Adrenal gland (tissue), 12 donors: ENCODE results near the gene ATP8A2. TPM values are rescaled to one million over a fixed set of nuclear protein-coding genes. Genes with fewer than 3 reads are reported as not detected.
A peak's percentile ranks its signal among the peaks of the same experiment; 100 is the strongest.

Source experiments
- DNase-seq, 7 donors: peaks; one replicate each; pipeline ENCODE4 v3.0.0-alpha.2; 2019 to 2020
- H3K27ac ChIP-seq, 5 donors: fragments of 200-600 bp; sonication (generic) in 4 of 5; 1 replicate in 3 of 5; 2 replicates in 2 of 5; pipeline versions ENCODE4 v1.5.1 to v1.8.0; 2016 to 2020; ENCODE audit warnings: mild to moderate bottlenecking in 1 of 5
- H3K27me3 ChIP-seq: fragments of 200-600 bp; 2 replicates; pipeline ENCODE4 v1.8.0; 2021
- H3K36me3 ChIP-seq, 2 donors: fragments of 200-600 bp; replicated peaks in 1 of 2; 1 replicate in 1 of 2; 2 replicates in 1 of 2; pipeline versions ENCODE4 v1.5.1 to v1.8.0; 2018 to 2022
- H3K4me1 ChIP-seq, 2 donors: fragments of 200-600 bp; replicated peaks in 1 of 2; 1 replicate in 1 of 2; 2 replicates in 1 of 2; pipeline versions ENCODE4 v1.5.1 to v1.8.0; 2018 to 2021
- H3K4me3 ChIP-seq, 4 donors: fragments of 200-600 bp; sonication (generic) in 3 of 4; one replicate each; pipeline ENCODE4 v1.5.1; 2016 to 2018
- H3K9me3 ChIP-seq, 3 donors: fragments of 200-600 bp; sonication (generic) in 1 of 3; replicated peaks in 1 of 3; 1 replicate in 2 of 3; 2 replicates in 1 of 3; pipeline versions ENCODE4 v1.5.1 to v1.8.0; 2016 to 2021
- POLR2A ChIP-seq, 2 donors: fragments of 450-650 bp; IDR thresholded peaks; one replicate each; pipeline ENCODE4 v1.6.1; 2017; ENCODE audit warnings: antibody characterized with exemption in 2 of 2, mild to moderate bottlenecking in 2 of 2, moderate library complexity in 1 of 2
- WGBS, 4 donors: extraction: QIAGEN DNeasy Blood & Tissue Kit in 2 of 4; methylation state at CpG; one replicate each; pipeline versions ENCODE4 v1.1.5 to v1.1.7; 2013 to 2017; 5-methylcytosine and 5-hydroxymethylcytosine counted together
- intact Hi-C, 2 donors: fragments of 100-400 bp; cut with DNase I; formaldehyde crosslinking; loops; one replicate each; pipeline versions ENCODE4 v1.14.1 to v1.15.0; 2022 to 2023
- polyA plus RNA-seq, 3 donors: library from polyadenylated mRNA; stranded (reverse); fragments of 200-250 nt in 2 of 3; fragments of 350-450 nt in 1 of 3; fragmentation: Illumina TruSeq in 1 of 3; extraction: RNeasy Lipid Tissue Mini Kit (QIAGEN cat#74804) in 1 of 3; gene quantifications; one replicate each; pipeline ENCODE4 v1.2.3, GENCODE V29; 2013 to 2014
- total RNA-seq, 9 donors: library from RNA; depleted of rRNA in 4 of 9; stranded (reverse); fragments of >200 nt in 4 of 9; fragments of 120-200 nt in 1 of 9; fragmentation: NEBNext Ultra II Directional in 1 of 9; extraction: Animal tissue kit (Norgen Biotek cat#: 25700) in 1 of 9; gene quantifications; one replicate each; pipeline versions ENCODE4 v1.1.0 to v1.2.4, GENCODE V29; 2013 to 2023
- TF ChIP-seq, protein P1 (sequence below), 6 experiments: fragments of 450-650 bp in 4 of 6; fragments of 200-600 bp in 2 of 6; sonication (generic) in 1 of 6; IDR thresholded peaks; 1 replicate in 5 of 6; 2 replicates in 1 of 6; pipeline versions ENCODE4 v1.5.1 to v1.8.0; 2016 to 2021; ENCODE audit warnings: antibody characterized with exemption in 6 of 6, mild to moderate bottlenecking in 2 of 6, moderate library complexity in 1 of 6
- donor health status: healthy with polysubstance abuse.
- donor health status: Bipolar disorder and iron deficiency.
- donor health status: DM: yes; HTN: yes; CAD: no.
- donor health status: DM: no; HTN: no; CAD: no.
- donor health status: DM: no; HTN: no; CAD: no.
- donor health status: DM: yes; HTN: yes; CAD: no.

ATP8A2 gene
- total and polyA plus RNA-seq, 12 donors: 0.77 to 14.0 (median 4.3) TPM

DNA sequence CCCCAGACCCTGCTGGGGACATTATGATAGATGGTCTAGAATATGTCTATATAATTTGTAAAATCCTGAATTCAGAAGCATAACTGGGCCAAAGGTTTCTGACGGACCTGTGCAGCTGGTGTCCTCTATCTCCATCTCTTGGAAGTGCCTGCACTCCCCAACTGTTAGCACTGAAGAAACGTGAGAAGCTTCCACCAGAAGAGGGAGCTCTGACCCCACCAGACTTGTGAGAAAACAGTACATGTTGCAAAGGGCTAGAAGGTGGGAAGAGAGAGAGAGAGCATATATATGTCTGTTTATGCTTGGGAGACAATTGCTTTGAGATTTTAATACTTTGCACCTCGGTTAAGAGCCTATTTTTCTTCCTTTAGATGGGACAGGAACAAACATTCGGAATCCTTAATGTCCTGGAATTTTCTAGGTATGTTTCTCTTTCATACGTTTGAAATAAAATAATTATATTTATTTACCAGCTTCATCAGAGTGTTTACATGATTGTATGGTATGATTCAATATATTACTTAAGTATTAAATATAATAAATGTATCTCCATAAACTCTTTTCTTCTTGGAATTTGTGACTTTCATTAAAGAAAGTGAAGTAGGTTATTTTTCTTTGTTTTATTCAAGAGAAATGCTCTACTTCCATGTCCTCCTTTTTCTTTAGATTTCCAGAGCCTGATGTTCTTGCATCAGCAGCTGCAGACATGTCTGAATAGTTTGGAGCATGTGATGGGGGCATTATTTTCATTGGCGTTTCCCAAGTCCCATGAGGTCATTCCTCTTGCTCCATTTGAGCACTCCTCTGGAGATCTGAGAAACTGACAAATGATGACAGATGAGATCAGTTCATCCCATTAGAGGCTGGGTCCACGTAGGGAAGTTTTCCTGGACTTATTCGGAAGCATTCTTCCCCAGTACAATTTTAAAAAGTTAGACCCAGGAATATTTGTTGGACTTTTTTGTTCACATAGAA is 202.9 kb downstream of the ATP8A2 start:
- no peaks in the 10 kb centered on the region for H3K27me3 ChIP-seq
- H3K27ac ChIP-seq: no peak overlapping the region
- intact Hi-C loops: loop anchor here (5.0 to 10.0 kb wide), 2 partner anchors 488 to 490 kb away; no protein-coding TSS in a partner anchor
- 17 to 29% (median 21%) methylated on average over 8 of the region's 8 CpGs for WGBS, 4 donors
- H3K4me1 ChIP-seq: no peaks in the 10 kb centered on the region
- DNase-seq: peak; percentile 71 to 94 (median 84)
- no peak overlapping the region for H3K4me3 ChIP-seq
- TF ChIP-seq POLR2A (IDR thresholded peaks at IDR 0.05): no peak
- TF ChIP-seq, protein P1, sequence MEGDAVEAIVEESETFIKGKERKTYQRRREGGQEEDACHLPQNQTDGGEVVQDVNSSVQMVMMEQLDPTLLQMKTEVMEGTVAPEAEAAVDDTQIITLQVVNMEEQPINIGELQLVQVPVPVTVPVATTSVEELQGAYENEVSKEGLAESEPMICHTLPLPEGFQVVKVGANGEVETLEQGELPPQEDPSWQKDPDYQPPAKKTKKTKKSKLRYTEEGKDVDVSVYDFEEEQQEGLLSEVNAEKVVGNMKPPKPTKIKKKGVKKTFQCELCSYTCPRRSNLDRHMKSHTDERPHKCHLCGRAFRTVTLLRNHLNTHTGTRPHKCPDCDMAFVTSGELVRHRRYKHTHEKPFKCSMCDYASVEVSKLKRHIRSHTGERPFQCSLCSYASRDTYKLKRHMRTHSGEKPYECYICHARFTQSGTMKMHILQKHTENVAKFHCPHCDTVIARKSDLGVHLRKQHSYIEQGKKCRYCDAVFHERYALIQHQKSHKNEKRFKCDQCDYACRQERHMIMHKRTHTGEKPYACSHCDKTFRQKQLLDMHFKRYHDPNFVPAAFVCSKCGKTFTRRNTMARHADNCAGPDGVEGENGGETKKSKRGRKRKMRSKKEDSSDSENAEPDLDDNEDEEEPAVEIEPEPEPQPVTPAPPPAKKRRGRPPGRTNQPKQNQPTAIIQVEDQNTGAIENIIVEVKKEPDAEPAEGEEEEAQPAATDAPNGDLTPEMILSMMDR (IDR thresholded peaks at IDR 0.05): peak; percentile 73 to 93 (median 85)
- no peaks in the 10 kb centered on the region for H3K9me3 ChIP-seq
- H3K36me3 ChIP-seq: no peaks in the 10 kb centered on the region

DNA sequence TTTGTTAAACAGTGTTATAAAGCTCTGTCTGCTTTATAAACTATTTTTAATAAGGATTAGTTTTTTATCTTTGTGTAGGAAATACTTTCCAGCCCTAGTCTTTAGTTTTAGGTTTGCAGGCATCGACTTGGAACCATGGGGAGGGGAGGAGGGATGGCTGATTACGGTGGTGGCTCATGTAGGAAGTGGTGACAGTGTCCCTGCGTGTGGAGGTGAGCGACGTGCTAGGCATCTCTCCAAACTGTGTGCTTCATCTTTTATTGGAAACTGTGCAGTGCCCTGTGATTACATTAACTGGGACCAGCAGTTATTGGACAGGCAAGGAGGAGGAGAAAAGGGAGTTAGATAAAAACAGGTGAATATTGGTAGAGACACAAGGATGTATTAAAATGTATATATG is 203.8 kb downstream of the ATP8A2 start:
- TF ChIP-seq, protein P1 (IDR thresholded peaks at IDR 0.05): no peak
- TF ChIP-seq POLR2A (IDR thresholded peaks at IDR 0.05): no peak
- Histone ChIP-seq H3K9me3 (no peaks in the 10 kb centered on the region), H3K27ac (no peak overlapping the region), H3K4me1 (no peaks in the 10 kb centered on the region), H3K27me3 (no peaks in the 10 kb centered on the region), H3K36me3 (no peaks in the 10 kb centered on the region), H3K4me3 (no peak overlapping the region)
- peak in 1 of 7 donors; percentile 58 for DNase-seq
- intact Hi-C loops: loop anchor here in 1 of 2 donors (10.0 kb wide), 1 partner anchor 489 kb away; no protein-coding TSS in a partner anchor
- WGBS, 4 donors: 53 to 59% (median 57%) methylated on average over 5 of the region's 5 CpGs

DNA sequence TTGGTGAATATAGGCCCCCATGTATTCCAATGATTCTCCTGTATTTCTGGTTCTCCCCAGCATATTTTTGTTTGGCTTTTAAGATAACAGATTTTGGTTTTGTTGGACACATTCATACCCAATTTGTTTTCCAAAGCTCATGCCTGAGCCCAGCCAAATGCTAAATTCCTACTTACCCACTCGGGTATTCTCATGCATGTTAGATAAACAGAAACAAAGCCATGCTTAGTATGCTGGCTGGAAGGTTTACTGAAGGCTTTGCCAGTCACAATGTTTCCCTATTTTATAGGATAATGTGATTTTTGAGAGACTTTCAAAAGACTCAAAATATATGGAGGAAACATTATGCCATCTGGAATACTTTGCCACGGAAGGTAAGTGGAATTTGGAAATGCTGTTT is 206.8 kb downstream of the ATP8A2 start:
- Histone ChIP-seq H3K27me3 (no peaks in the 10 kb centered on the region), H3K4me3 (no peak overlapping the region), H3K4me1 (no peaks in the 10 kb centered on the region), H3K36me3 (no peaks in the 10 kb centered on the region), H3K9me3 (no peaks in the 10 kb centered on the region), H3K27ac (no peak overlapping the region)
- 46 to 84% (median 78%) methylated on average over 2 of the region's 2 CpGs for whole genome bisulfite sequencing, 4 donors
- TF ChIP-seq, protein P1 (IDR thresholded peaks at IDR 0.05): no peak
- no peak for TF ChIP-seq POLR2A (IDR thresholded peaks at IDR 0.05)
- no peak for DNase-seq
- intact Hi-C loops: loop anchor here in 1 of 2 donors (10.0 kb wide), 1 partner anchor 486 kb away; no protein-coding TSS in a partner anchor

DNA sequence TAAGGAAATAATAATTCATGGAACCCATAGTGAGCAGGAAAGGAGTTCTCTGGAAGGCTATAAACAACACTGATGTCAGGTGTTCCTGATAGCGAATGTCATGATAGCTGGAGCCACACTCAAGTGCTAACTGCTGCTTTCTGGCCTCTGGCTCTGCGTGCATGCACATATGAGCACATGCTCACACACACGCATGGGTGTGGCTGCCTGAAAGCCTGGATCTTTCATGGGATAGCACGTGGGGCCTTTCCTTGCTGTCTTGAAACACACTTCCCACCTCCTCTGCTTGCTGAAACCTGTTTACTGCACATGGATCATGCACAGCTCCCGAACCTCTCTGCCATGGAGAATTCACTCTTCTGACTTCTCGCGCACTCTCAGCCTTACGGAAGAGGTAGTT is 207.4 kb downstream of the ATP8A2 start:
- H3K4me1 ChIP-seq: no peaks in the 10 kb centered on the region
- intact Hi-C loops: loop anchor here in 1 of 2 donors (10.0 kb wide), 1 partner anchor 486 kb away; no protein-coding TSS in a partner anchor

More for the DNA sequence above, 207.4 kb downstream of the ATP8A2 start:
- no peak for DNase-seq
- no peaks in the 10 kb centered on the region for H3K9me3 ChIP-seq
- no peak for TF ChIP-seq POLR2A (IDR thresholded peaks at IDR 0.05)
- TF ChIP-seq, protein P1 (IDR thresholded peaks at IDR 0.05): no peak
- H3K27ac ChIP-seq: no peak overlapping the region
- H3K27me3 ChIP-seq: no peaks in the 10 kb centered on the region
- no peak overlapping the region for H3K4me3 ChIP-seq
- H3K36me3 ChIP-seq: no peaks in the 10 kb centered on the region
- WGBS, 4 donors: 85 to 89% (median 88%) methylated on average over 8 of the region's 8 CpGs
